GM19025 (cell line): ENCODE measurements around the gene ADAMTS6.

Experiments
- ATAC-seq: cut with Tn5 transposase; IDR thresholded peaks from one replicate; pipeline ENCODE4 v1.9.1; 2021; ENCODE audit warnings: mild to moderate bottlenecking, low read depth, moderate library complexity; ENCODE audit not compliant: unreplicated experiment

ADAMTS6 gene

GRCh38 chr5:65161655-65162054 is 320.1 kb downstream of the ADAMTS6 start:
- no peak for ATAC-seq

- ATAC-seq = no peak
These were observed 323.7 kb downstream of the ADAMTS6 start for GRCh38 chr5:65157906-65158603.

DNA sequence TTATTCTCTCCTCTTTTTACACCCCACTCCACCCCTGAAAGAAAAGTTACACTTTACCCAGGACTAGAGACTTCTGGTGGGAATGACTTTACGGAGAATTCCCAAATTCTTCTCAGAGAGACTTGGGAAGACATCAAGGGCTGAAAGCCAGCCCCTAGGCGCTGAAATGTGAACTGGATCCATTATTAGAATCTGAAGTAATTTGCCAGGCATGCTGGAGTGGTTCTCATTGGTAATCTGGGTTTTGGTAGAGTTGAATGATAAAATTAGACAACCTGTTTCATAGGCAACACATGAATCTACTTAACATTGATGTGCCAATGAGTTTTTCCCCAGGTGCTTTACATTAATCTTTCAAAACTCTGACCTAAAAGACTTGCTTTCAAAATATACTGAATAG is 324.8 kb downstream of the ADAMTS6 start:
- no peak for ATAC-seq

GRCh38 chr5:65152131-65152530 is 329.6 kb downstream of the ADAMTS6 start:
- no peak for ATAC-seq

DNA sequence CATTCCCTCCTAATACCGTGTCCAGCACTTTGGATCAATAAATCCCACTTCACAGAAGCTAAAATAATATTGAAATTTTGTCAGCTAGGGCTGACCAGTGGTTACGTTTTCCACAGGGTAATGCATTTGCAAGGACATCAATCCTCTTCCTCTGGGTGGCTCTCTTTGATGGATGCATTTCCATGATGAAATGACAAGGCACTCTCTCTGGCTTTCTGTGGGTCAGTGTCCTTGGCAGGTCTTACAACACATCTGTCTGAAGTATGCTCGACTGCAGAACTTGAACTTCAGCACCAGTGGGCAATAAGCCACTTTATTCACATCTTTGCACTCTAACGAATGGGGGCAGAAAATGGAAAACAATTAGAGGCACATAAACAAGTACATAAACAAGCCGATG is 330.1 kb downstream of the ADAMTS6 start:
- ATAC-seq = no peak

DNA sequence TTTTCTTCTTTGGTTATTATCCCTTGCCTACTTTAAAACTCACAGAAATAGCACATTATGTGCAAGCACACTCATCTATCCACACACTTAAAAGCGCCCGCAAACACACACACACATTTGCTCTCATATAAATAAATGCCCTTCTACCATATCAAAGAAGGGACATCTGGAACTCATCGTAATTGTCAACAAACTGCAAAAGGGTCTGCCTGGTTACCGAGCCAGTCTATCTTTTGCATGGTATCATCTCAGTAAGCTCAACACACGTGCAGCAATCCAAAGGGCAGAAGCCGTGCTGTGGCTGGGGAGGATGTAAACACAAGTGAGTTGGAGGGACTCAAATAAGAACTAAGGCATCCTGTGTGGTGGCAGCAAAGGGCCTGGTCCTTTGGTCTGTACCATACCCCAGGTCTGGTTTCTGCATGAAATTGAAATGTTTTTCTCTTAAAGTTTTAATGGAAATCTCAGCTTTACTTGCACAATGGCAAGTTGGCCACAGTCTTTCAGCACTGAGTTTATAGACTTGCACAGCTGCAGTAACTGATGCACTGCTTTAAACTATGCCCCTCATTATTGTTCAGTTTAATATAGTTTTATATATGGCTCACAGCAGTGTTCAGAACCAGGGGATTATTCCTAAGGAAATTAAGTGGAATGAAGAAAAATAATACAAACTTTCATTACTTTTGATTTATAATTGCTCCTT is 331.0 kb downstream of the ADAMTS6 start:
- no peak for ATAC-seq

DNA sequence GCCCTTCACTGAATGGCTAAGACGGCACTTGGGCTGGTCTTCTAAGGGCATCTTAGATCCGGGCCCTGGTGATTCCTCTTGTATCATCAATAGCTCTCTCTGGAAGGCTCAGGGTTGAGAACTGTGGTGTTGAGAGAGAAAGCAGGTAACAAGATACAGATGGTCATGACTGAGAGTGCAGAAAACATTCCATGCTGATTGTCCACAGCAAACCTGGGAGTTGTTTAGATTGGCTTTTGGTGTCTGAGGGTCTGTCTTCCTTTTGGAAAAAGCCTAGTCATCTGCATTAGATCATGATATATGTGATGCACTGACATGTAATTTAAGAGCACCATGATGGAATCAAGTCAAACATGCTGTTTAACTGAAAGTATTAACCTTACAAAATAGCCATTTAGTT is 331.9 kb downstream of the ADAMTS6 start:
- no peak for ATAC-seq

DNA sequence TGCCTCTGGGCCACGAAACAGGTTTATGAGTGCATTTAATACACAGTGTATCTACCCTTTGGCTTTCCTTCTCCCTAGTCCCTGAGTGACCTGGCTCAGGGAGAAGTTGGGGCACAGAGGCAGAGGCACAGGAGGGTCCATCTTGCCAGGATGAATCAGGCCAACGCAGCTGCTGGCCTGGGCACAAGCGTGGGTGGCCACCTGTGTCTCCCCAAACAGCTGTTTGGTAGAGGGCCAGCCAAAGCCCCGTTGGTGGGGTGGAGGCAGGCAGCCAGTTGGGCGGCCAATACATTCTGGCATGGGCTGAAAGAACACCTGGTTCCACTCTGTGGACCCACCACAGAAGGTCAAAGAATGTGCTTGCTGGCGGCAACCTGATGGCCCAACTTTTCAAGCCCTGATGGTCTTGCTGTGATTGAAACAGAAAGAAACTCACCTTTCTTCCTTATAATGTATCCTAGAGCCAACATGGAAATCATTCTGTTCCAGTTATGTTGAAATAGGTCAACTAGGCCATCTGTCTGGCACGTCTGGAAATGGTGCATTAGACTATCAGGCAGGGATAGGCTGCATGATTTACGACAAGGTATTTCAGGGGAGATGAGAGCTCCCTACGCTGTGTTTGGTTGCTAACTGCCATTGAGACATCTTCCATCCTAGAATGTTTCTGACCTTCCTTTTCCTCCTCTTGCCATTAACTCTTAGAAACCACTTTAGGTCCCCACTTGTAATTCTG is 337.4 kb downstream of the ADAMTS6 start:
- ATAC-seq = no peak

DNA sequence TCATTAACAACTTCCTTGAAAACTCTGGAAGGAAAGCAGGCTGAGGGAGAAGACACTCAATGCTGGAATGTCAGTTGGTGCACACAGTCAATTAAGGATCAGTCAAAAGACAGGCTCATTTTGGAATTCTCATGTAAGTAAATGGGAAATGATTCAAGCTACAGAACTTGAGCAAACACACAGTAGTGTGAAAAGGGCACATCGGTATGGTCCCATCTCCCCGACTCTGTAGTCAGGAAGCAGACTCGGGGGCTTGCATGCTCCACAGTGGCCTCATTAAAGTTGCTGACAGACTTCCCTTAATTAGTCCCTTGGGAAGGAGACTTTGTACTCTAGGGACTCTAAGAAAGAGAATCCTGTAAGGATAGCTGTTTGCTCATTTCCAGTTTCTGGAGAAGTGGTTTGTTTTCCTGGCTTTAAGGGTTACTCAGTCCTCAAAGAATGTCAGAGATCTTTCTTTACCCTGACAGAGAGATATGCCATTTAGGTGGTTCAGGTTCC is 339.2 kb downstream of the ADAMTS6 start:
- no peak for ATAC-seq

GRCh38 chr5:65142016-65142415 is 339.7 kb downstream of the ADAMTS6 start:
- ATAC-seq = no peak

GRCh38 chr5:65141493-65141892 is 340.2 kb downstream of the ADAMTS6 start:
- ATAC-seq = no peak

- ATAC-seq = no peak
These were observed 344.1 kb downstream of the ADAMTS6 start for GRCh38 chr5:65137631-65138030.

- ATAC-seq = no peak
These were observed 348.1 kb downstream of the ADAMTS6 start for GRCh38 chr5:65133477-65134110.

GRCh38 chr5:65132386-65132785 is 349.3 kb downstream of the ADAMTS6 start:
- ATAC-seq = no peak

DNA sequence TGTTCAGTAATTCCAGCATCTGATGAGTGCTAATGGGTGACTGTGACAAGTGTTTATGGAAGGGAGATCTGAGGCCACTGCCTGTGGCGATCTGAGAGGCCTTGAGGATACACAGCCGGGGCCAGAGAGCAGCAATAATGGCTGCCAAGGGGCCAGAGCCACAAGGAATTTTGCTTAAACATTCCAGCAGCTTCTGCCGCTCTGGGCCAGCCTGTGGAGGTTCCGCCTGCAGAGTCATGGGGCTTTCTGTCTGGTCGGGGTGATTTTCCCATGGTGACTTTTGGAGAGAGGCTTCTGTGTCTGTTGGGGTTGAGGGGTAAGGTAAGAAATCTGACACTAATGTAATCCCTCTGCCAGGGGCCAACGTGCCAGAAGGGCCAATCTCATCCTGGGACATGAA is 353.5 kb downstream of the ADAMTS6 start:
- no peak for ATAC-seq

DNA sequence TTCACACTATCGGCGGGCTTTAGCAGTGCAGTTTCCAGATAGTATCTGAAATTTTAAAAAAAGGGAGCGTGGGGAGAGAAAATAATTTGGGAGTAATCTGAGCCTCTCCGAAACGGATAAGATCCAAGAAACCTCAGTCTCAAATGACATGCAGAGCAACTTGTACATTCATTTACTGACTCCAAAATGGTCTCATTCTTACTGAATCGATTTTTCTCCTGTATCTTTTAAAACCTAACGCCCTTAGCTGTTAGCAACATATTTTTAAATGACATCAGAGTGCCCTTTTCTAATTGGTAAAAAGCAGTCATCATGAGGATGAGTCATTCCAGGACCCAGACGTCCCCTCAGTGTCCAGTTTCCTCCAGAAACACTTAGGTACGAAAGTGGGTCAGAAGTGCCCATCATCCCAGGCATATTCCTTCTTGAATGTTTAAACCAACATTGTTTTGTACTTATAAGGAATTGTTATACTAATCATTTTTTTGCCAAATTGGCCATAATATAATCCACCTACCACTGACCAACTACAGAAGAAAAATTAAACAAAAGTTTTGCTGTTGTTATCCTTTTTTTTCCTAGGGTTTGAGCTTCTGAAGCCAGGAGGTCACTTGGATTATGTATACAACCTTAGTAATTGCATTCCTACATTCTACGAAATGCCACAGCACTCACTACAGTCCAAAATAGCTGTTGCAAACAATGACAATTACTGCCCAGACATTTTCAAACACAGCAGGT is 354.4 kb downstream of the ADAMTS6 start:
- ATAC-seq = no peak

- no peak for ATAC-seq
These were observed 355.1 kb downstream of the ADAMTS6 start for GRCh38 chr5:65126542-65127069.

GRCh38 chr5:65125591-65126541 is 355.9 kb downstream of the ADAMTS6 start:
- ATAC-seq = no peak

GRCh38 chr5:65121880-65122436 is 359.8 kb downstream of the ADAMTS6 start:
- no peak for ATAC-seq
